K562 (cell line): ENCODE results near the gene SPTBN4. TPM values are rescaled to one million over a fixed set of nuclear protein-coding genes. Genes with fewer than 3 reads are reported as not detected.

ENCODE experiments used
- ADNP ChIP-seq: fragments of 200-800 bp; sonication (Bioruptor generic); IDR thresholded peaks from 2 replicates; pipeline ENCODE4 v1.6.1; 2016; ENCODE audit warnings: missing genetic modification characterization, missing compliant biosample characterization
- ASH1L ChIP-seq: fragments of 450-650 bp; IDR thresholded peaks from 2 replicates; pipeline ENCODE4 v1.6.1; 2018; ENCODE audit warnings: borderline replicate concordance, mild to moderate bottlenecking, low read depth; ENCODE audit not compliant: partially characterized antibody
- ATF7 ChIP-seq: fragments of 450-650 bp; IDR thresholded peaks from 2 replicates; pipeline ENCODE4 v1.7.1; 2014; ENCODE audit warnings: mild to moderate bottlenecking, moderate library complexity
- CAMTA2 ChIP-seq: fragments of 250-450 bp; sonication (Bioruptor Pico); conservative IDR thresholded peaks from 2 replicates; pipeline ENCODE4 v1.5.1; 2022
- FIP1L1 ChIP-seq: fragments of 200-400 bp; formaldehyde crosslinking; IDR thresholded peaks from 2 replicates; pipeline ENCODE4 v1.6.1; 2018; ENCODE audit warnings: mild to moderate bottlenecking, low read depth, low read length; ENCODE audit not compliant: poor library complexity, severe bottlenecking
- FOS ChIP-seq: IDR thresholded peaks from 3 replicates; pipeline ENCODE4 v1.6.1; 2011; ENCODE audit not compliant: insufficient read length; ENCODE audit errors: extremely low read depth
- FOXP1 ChIP-seq: sonication (generic); formaldehyde crosslinking; IDR thresholded peaks from 2 replicates; pipeline ENCODE4 v1.8.0; 2022; ENCODE audit warnings: mild to moderate bottlenecking, missing genetic modification reagents
- HNRNPL ChIP-seq: fragments of 200-400 bp; formaldehyde crosslinking; IDR thresholded peaks from 2 replicates; pipeline ENCODE4 v1.6.1; 2017; ENCODE audit warnings: low read depth, mild to moderate bottlenecking, low read length
- IFI16 ChIP-seq: fragments of 250-450 bp; sonication (Bioruptor Pico); IDR thresholded peaks from 2 replicates; pipeline ENCODE4 v2.1.2; 2022; ENCODE audit warnings: mild to moderate bottlenecking, inconsistent platforms
- MBD2 ChIP-seq: sonication (generic); IDR thresholded peaks from 2 replicates; pipeline ENCODE4 v1.6.1; 2016; ENCODE audit warnings: low read depth, borderline replicate concordance
- NR2C1 ChIP-seq, 2 experiments: fragments of 450-650 bp; IDR thresholded peaks; 2 replicates each; pipeline ENCODE4 v1.6.1; 2017; ENCODE audit warnings: mild to moderate bottlenecking in 2 of 2, antibody characterized with exemption in 1 of 2, inconsistent platforms in 1 of 2, missing compliant biosample characterization in 1 of 2, missing genetic modification characterization in 1 of 2
- PHTF2 ChIP-seq: fragments of 250-450 bp; sonication (Bioruptor Pico); IDR thresholded peaks from 2 replicates; pipeline ENCODE4 v1.5.0; 2021; ENCODE audit warnings: mild to moderate bottlenecking
- SETDB1 ChIP-seq: IDR thresholded peaks from one replicate; pipeline ENCODE4 v1.6.1; 2012; ENCODE audit warnings: low read length, control low read depth, inconsistent platforms
- ZNF134 ChIP-seq: fragments of 250-450 bp; sonication (Bioruptor Pico); conservative IDR thresholded peaks from 2 replicates; pipeline ENCODE4 v1.4.0; 2020
- ZNF232 ChIP-seq: sonication (generic); formaldehyde crosslinking; IDR thresholded peaks from 2 replicates; pipeline ENCODE4 v1.8.0; 2022; ENCODE audit warnings: mild to moderate bottlenecking, missing genetic modification reagents
- ZNF253 ChIP-seq: fragments of 250-450 bp; sonication (Bioruptor Pico); conservative IDR thresholded peaks from 2 replicates; pipeline ENCODE4 v1.6.1; 2021; ENCODE audit warnings: mild to moderate bottlenecking
- polyA plus RNA-seq, 8 experiments: library from polyadenylated mRNA; depleted of rRNA in 4 of 8; stranded (reverse) in 5 of 8; unstranded in 3 of 8; fragments of >200 nt; fragmentation: Nextera tagmentation in 2 of 8; fragmentation: Illumina TruSeq in 1 of 8; extraction: Ambion mirVana in 2 of 8; extraction: Trizol in 1 of 8; gene quantifications; 2 replicates each; pipeline versions ENCODE4 v1.2.1 to v1.2.3, GENCODE V29; 2011 to 2014; ENCODE audit warnings: inconsistent platforms in 1 of 8, missing spikeins in 1 of 8
- total RNA-seq, 7 experiments: library from RNA; depleted of rRNA in 6 of 7; stranded (reverse); fragments of >200 nt in 6 of 7; fragmentation: Illumina TruSeq in 2 of 7; extraction: Trizol in 2 of 7; gene quantifications; 2 replicates each; pipeline versions ENCODE4 v1.2.1 to v1.2.3, GENCODE V29; 2011 to 2021; ENCODE audit warnings: low replicate concordance in 1 of 7
- TF ChIP-seq, protein P1 (sequence below): fragments of 250-450 bp; sonication (Bioruptor Pico); IDR thresholded peaks from 2 replicates; pipeline ENCODE4 v1.8.0; 2022; ENCODE audit warnings: inconsistent platforms, mild to moderate bottlenecking, moderate library complexity, borderline replicate concordance
- TF ChIP-seq, protein P2 (sequence below): fragments of 450-650 bp; formaldehyde crosslinking; IDR thresholded peaks from 2 replicates; pipeline ENCODE4 v1.4.0; 2020; ENCODE audit warnings: mild to moderate bottlenecking, mixed read lengths
- TF ChIP-seq, protein P3 (sequence below): sonication (generic); formaldehyde crosslinking; IDR thresholded peaks from 2 replicates; pipeline ENCODE4 v1.8.1; 2023; ENCODE audit warnings: missing genetic modification reagents, mild to moderate bottlenecking, borderline replicate concordance

Gene SPTBN4
- total and polyA plus RNA-seq, 9 of the 15 experiments (the other 6 are each of a cell fraction or from before 2014, with no cell fraction given), result 0.01 to 1.5 (median 0.86) TPM

DNA sequence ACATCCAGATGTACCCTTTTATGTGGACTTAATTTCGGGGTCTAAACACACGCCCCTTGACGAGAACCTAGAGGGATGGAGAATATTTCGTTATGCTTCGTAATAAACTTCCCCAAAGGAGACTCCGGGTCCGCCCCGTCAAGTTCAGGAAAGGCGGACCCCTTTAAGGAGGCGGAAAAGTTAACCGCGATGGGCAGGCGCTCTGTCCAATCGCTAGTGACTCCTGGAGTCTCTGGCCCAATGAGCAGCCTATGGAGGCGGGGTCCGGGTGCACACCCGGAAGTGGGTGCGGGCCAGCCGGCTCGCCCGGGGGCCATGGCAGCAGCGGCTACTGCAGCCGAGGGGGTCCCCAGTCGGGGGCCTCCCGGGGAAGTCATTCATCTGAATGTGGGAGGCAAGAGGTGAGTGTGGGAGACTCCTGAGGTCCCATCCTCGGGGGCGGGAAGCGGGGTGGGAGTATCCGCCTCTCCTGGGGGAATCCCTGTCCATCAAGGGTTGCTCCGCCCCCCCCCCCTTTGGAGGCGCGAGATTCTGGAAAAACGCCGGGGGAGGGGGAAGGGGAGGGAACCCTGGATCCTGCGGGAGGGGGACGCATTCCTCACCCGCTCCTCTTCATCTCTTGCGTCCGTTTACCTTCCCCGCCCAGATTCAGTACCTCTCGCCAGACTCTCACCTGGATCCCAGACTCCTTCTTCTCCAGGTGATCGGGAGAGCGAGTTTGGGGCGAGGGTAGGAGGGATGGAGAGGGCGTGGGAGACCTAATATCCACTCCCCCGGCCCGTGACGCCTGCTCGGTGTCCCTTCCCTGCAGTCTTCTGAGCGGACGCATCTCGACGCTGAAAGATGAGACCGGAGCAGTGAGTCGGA lies 110.0 kb downstream of the SPTBN4 start, which contains the start of gene SHKBP1 (continued):
- TF ChIP-seq FOXP1 (CRISPR knock-in tag) (no peak), SETDB1 (no peak), FIP1L1 (no peak), ATF7 (peak; percentile 72), IFI16 (no peak), ZNF253 (CRISPR knock-in tag) (no peak), ASH1L (peak; percentile 98), ZNF134 (CRISPR knock-in tag) (no peak), CAMTA2 (CRISPR knock-in tag) (no peak), MBD2 (peak; percentile 99), ADNP (tag) (no peak), HNRNPL (no peak), ZNF232 (no peak), FOS (peak; percentile 99), PHTF2 (CRISPR knock-in tag) (no peak), NR2C1 (IDR thresholded peaks at IDR 0.05) (no peak), NR2C1 (tag; IDR thresholded peaks at IDR 0.05) (no peak)
- TF ChIP-seq, protein P1, sequence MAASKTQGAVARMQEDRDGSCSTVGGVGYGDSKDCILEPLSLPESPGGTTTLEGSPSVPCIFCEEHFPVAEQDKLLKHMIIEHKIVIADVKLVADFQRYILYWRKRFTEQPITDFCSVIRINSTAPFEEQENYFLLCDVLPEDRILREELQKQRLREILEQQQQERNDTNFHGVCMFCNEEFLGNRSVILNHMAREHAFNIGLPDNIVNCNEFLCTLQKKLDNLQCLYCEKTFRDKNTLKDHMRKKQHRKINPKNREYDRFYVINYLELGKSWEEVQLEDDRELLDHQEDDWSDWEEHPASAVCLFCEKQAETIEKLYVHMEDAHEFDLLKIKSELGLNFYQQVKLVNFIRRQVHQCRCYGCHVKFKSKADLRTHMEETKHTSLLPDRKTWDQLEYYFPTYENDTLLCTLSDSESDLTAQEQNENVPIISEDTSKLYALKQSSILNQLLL (CRISPR knock-in tag), result no peak
- TF ChIP-seq, protein P2, sequence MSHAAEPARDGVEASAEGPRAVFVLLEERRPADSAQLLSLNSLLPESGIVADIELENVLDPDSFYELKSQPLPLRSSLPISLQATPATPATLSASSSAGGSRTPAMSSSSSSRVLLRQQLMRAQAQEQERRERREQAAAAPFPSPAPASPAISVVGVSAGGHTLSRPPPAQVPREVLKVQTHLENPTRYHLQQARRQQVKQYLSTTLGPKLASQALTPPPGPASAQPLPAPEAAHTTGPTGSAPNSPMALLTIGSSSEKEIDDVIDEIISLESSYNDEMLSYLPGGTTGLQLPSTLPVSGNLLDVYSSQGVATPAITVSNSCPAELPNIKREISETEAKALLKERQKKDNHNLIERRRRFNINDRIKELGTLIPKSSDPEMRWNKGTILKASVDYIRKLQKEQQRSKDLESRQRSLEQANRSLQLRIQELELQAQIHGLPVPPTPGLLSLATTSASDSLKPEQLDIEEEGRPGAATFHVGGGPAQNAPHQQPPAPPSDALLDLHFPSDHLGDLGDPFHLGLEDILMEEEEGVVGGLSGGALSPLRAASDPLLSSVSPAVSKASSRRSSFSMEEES (CRISPR knock-in tag), result no peak
- TF ChIP-seq, protein P3, sequence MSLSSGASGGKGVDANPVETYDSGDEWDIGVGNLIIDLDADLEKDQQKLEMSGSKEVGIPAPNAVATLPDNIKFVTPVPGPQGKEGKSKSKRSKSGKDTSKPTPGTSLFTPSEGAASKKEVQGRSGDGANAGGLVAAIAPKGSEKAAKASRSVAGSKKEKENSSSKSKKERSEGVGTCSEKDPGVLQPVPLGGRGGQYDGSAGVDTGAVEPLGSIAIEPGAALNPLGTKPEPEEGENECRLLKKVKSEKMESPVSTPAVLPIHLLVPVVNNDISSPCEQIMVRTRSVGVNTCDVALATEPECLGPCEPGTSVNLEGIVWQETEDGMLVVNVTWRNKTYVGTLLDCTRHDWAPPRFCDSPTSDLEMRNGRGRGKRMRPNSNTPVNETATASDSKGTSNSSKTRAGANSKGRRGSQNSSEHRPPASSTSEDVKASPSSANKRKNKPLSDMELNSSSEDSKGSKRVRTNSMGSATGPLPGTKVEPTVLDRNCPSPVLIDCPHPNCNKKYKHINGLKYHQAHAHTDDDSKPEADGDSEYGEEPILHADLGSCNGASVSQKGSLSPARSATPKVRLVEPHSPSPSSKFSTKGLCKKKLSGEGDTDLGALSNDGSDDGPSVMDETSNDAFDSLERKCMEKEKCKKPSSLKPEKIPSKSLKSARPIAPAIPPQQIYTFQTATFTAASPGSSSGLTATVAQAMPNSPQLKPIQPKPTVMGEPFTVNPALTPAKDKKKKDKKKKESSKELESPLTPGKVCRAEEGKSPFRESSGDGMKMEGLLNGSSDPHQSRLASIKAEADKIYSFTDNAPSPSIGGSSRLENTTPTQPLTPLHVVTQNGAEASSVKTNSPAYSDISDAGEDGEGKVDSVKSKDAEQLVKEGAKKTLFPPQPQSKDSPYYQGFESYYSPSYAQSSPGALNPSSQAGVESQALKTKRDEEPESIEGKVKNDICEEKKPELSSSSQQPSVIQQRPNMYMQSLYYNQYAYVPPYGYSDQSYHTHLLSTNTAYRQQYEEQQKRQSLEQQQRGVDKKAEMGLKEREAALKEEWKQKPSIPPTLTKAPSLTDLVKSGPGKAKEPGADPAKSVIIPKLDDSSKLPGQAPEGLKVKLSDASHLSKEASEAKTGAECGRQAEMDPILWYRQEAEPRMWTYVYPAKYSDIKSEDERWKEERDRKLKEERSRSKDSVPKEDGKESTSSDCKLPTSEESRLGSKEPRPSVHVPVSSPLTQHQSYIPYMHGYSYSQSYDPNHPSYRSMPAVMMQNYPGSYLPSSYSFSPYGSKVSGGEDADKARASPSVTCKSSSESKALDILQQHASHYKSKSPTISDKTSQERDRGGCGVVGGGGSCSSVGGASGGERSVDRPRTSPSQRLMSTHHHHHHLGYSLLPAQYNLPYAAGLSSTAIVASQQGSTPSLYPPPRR (CRISPR knock-in tag), result no peak
